Fibroblast of peridontal ligament (primary cell): ENCODE results near the gene MAP9.
"Not testable (repeated sequence)": the region's sequence is repeated elsewhere in the genome, so short reads cannot be mapped to it uniquely, and the experiment has no call there.

ENCODE experiments used
- DNase-seq: peaks from one replicate; pipeline ENCODE4 v3.0.0-alpha.2; 2010; ENCODE audit errors: extremely low read depth

Gene MAP9

GRCh38 chr4:155353923-155354540, 22.7 kb downstream of the MAP9 start:
- DNase-seq, result peak; percentile 57

- peak; percentile 36 for DNase-seq
These were observed 34.6 kb downstream of the MAP9 start for GRCh38 chr4:155342142-155342541.

GRCh38 chr4:155339999-155340398, 36.8 kb downstream of the MAP9 start:
- DNase-seq, result no peak

- no peak for DNase-seq
These were observed 37.2 kb downstream of the MAP9 start for GRCh38 chr4:155339588-155339987.

- DNase-seq, result no peak
These were observed 38.6 kb downstream of the MAP9 start for GRCh38 chr4:155338196-155338595.

GRCh38 chr4:155336242-155336641, 40.5 kb downstream of the MAP9 start:
- no peak for DNase-seq

GRCh38 chr4:155331478-155331877, 45.3 kb downstream of the MAP9 start:
- no peak for DNase-seq

- DNase-seq, result no peak
These were observed 54.0 kb downstream of the MAP9 start for GRCh38 chr4:155322782-155323181.

- no peak for DNase-seq
These were observed 55.8 kb downstream of the MAP9 start for GRCh38 chr4:155321006-155321405.

- DNase-seq, result no peak
These were observed 57.2 kb downstream of the MAP9 start for GRCh38 chr4:155319516-155319915.

GRCh38 chr4:155312027-155312426, 64.7 kb downstream of the MAP9 start:
- DNase-seq, result not testable (repeated sequence)

GRCh38 chr4:155307731-155308277, 69.0 kb downstream of the MAP9 start:
- no peak for DNase-seq

GRCh38 chr4:155305619-155306018, 71.1 kb downstream of the MAP9 start:
- DNase-seq, result no peak

- DNase-seq, result no peak
These were observed 72.4 kb downstream of the MAP9 start for GRCh38 chr4:155304375-155304774.

GRCh38 chr4:155299103-155299502, 77.7 kb downstream of the MAP9 start:
- no peak for DNase-seq
